Measurements from ENCODE around the gene KRTAP5-3.

Gene KRTAP5-3

DNA sequence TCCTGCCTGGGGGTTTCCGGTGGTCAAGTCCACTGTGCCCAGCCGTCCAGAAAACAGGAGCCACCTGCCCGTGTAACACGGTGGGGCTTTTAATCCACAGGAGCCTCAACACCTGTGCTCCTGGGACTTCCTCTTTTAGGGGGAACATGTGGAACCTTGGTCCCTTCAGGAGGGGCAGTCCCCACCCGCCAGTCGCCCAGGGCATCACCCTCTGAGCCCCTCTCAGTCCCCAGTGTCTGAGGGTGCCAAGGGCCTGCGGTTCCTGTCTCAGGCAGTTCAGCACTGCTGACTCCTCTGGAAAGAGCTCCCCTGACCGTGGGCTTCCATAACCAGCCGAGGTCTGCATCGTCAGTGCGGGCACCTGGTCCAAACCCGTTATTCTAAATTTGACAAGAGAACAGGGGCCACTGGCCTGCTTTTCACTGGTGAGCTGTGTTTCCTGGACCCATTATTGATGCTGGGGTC is 37.1 kb upstream of the KRTAP5-3 start:
- Histone ChIP-seq H3F3A (ENCODE audit: low read depth) (no peaks in the 10 kb centered on the region), H3K4me2 (ENCODE audit: low read depth, low read length, poor library complexity, severe bottlenecking) (no peak overlapping the region), H3K9me3 (ENCODE audit: insufficient read depth, low read depth, low read length) (no peaks in the 10 kb centered on the region), H4K20me1 (ENCODE audit: insufficient read depth, low read length, poor library complexity, severe bottlenecking) (no peaks in the 10 kb centered on the region), H3K4me1 (ENCODE audit: insufficient read depth, low read length, poor library complexity, severe bottlenecking) (no peaks in the 10 kb centered on the region), H3K36me3 (ENCODE audit: insufficient read depth, low read length) (no peaks in the 10 kb centered on the region), H3K27me3 (ENCODE audit: insufficient read depth, low read length, poor library complexity, severe bottlenecking) (no peaks in the 10 kb centered on the region), H3K4me3 (ENCODE audit: low read length, poor library complexity, severe bottlenecking) (no peak overlapping the region), H3K79me2 (ENCODE audit: insufficient read depth, low read length) (no peaks in the 10 kb centered on the region), H3K9me2 (replicated peaks; ENCODE audit: low read depth, low read length) (no peaks in the 10 kb centered on the region), H2AFZ (ENCODE audit: low read length) (no peak overlapping the region), H3K9ac (ENCODE audit: low read depth, low read length, poor library complexity, severe bottlenecking) (no peak overlapping the region)
- no peak for TF ChIP-seq EZH2phosphoT487 (IDR thresholded peaks at IDR 0.05; ENCODE audit: borderline replicate concordance)
- TF ChIP-seq, protein P1, sequence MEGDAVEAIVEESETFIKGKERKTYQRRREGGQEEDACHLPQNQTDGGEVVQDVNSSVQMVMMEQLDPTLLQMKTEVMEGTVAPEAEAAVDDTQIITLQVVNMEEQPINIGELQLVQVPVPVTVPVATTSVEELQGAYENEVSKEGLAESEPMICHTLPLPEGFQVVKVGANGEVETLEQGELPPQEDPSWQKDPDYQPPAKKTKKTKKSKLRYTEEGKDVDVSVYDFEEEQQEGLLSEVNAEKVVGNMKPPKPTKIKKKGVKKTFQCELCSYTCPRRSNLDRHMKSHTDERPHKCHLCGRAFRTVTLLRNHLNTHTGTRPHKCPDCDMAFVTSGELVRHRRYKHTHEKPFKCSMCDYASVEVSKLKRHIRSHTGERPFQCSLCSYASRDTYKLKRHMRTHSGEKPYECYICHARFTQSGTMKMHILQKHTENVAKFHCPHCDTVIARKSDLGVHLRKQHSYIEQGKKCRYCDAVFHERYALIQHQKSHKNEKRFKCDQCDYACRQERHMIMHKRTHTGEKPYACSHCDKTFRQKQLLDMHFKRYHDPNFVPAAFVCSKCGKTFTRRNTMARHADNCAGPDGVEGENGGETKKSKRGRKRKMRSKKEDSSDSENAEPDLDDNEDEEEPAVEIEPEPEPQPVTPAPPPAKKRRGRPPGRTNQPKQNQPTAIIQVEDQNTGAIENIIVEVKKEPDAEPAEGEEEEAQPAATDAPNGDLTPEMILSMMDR (conservative IDR thresholded peaks at IDR 0.05; ENCODE audit: low read length) = no peak

DNA sequence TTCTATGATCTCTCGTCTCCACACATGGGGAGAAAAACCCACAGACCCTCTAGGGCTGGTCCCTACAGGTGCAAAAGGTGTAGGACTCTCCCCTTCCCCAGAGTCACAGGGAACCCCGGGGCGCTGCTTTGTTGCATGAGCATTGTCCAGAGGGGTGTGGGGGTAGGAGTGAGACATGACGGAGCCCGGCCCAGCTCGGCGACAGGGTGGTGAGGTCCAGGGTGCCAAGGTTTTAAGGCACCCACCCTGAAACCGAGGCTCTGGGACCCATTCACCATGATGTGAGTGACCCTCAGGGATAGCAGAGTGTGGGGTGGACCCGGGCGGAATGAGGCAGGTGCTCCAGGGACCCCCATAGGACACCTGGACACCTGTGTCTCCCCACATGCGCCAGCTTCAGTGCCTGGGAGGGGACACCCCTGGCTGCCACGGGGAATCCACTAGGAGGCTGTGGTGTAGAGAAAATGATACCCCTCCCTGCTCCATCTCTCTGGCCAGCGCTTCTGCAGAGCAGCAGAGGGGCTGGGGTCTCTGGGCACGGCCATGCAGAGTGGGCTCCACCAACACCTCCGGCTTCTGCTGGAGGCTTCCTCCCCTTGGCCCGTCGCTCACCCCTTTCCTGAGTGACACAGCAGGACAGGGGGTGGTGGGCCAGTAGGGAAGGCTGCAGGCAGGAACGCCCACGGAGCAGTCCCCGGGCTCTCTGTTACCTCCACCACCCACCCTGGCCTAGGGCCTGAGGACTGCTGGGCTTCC is 36.5 kb upstream of the KRTAP5-3 start:
- Histone ChIP-seq H3K4me2 (ENCODE audit: low read depth, low read length, poor library complexity, severe bottlenecking) (no peak overlapping the region), H3K4me1 (ENCODE audit: insufficient read depth, low read length, poor library complexity, severe bottlenecking) (no peaks in the 10 kb centered on the region), H3K9me3 (ENCODE audit: insufficient read depth, low read depth, low read length) (no peaks in the 10 kb centered on the region), H3F3A (ENCODE audit: low read depth) (no peaks in the 10 kb centered on the region), H3K27me3 (ENCODE audit: insufficient read depth, low read length, poor library complexity, severe bottlenecking) (no peaks in the 10 kb centered on the region), H3K4me3 (ENCODE audit: low read length, poor library complexity, severe bottlenecking) (no peak overlapping the region), H3K9ac (ENCODE audit: low read depth, low read length, poor library complexity, severe bottlenecking) (no peak overlapping the region), H4K20me1 (ENCODE audit: insufficient read depth, low read length, poor library complexity, severe bottlenecking) (no peaks in the 10 kb centered on the region), H3K36me3 (ENCODE audit: insufficient read depth, low read length) (no peaks in the 10 kb centered on the region), H3K79me2 (ENCODE audit: insufficient read depth, low read length) (no peaks in the 10 kb centered on the region), H3K9me2 (replicated peaks; ENCODE audit: low read depth, low read length) (no peaks in the 10 kb centered on the region), H2AFZ (ENCODE audit: low read length) (no peak overlapping the region)
- TF ChIP-seq, protein P1 (conservative IDR thresholded peaks at IDR 0.05; ENCODE audit: low read length) = no peak
- TF ChIP-seq EZH2phosphoT487 (IDR thresholded peaks at IDR 0.05; ENCODE audit: borderline replicate concordance) = no peak

DNA sequence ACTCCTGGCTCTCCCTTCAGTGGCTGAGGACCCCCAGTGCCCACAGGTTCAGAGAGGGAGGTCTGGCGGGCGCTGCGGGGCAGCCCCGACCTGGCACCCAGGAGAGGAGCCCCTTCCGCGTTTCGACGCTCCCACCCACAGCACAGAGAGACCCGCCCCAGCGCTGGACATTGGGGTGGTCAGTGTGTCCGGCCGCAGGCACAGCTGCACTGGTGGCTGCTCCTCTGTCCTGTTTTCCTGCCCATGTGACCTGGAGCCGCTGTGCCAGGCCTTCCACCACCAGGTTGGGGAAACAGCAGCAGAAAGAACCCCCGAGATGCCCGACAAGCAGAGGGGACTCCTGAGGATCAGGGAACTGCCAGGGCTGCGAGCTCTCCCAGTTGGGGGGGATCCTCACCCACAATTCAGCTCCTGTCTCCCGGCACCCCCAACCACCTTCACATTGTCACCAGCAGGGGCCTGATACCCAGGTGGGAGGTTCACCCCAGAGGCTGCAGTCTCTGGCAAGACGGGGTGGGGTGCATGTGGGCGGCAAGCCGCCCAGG is 35.0 kb upstream of the KRTAP5-3 start:
- no peaks in the 10 kb centered on the region for H3K36me3 ChIP-seq (ENCODE audit: insufficient read depth, low read length)
- TF ChIP-seq EZH2phosphoT487 (IDR thresholded peaks at IDR 0.05; ENCODE audit: borderline replicate concordance) = no peak
- TF ChIP-seq, protein P1 (conservative IDR thresholded peaks at IDR 0.05; ENCODE audit: low read length) = no peak
- H3K4me3 ChIP-seq (ENCODE audit: low read length, poor library complexity, severe bottlenecking) = no peak overlapping the region
- no peak overlapping the region for H2AFZ ChIP-seq (ENCODE audit: low read length)
- H3K9me3 ChIP-seq (ENCODE audit: insufficient read depth, low read depth, low read length) = no peaks in the 10 kb centered on the region
- no peaks in the 10 kb centered on the region for H3K4me1 ChIP-seq (ENCODE audit: insufficient read depth, low read length, poor library complexity, severe bottlenecking)
- no peak overlapping the region for H3K4me2 ChIP-seq (ENCODE audit: low read depth, low read length, poor library complexity, severe bottlenecking)
- H3K27me3 ChIP-seq (ENCODE audit: insufficient read depth, low read length, poor library complexity, severe bottlenecking) = no peaks in the 10 kb centered on the region
- H4K20me1 ChIP-seq (ENCODE audit: insufficient read depth, low read length, poor library complexity, severe bottlenecking) = no peaks in the 10 kb centered on the region
- H3K9ac ChIP-seq (ENCODE audit: low read depth, low read length, poor library complexity, severe bottlenecking) = no peak overlapping the region
- H3F3A ChIP-seq (ENCODE audit: low read depth) = no peaks in the 10 kb centered on the region
- H3K79me2 ChIP-seq (ENCODE audit: insufficient read depth, low read length) = no peaks in the 10 kb centered on the region
- H3K9me2 ChIP-seq (replicated peaks; ENCODE audit: low read depth, low read length) = no peaks in the 10 kb centered on the region

Data from Loucy (cell line).